Stimulated activated CD8-positive, alpha-beta memory T cell treated with anti-CD3 and anti-CD28 coated beads, Interleukin-15, amount 100 ng/mL, for 24 hours (primary cell): ENCODE results near the gene PRR16.

Experiments
- DNase-seq: peaks from one replicate; pipeline ENCODE4 v3.0.0-alpha.2; 2020; ENCODE audit warnings: low read depth

Gene PRR16

GRCh38 chr5:120516805-120517204, 52.7 kb downstream of the PRR16 start:
- no peak for DNase-seq

GRCh38 chr5:120517607-120518252, 53.6 kb downstream of the PRR16 start:
- no peak for DNase-seq

DNA sequence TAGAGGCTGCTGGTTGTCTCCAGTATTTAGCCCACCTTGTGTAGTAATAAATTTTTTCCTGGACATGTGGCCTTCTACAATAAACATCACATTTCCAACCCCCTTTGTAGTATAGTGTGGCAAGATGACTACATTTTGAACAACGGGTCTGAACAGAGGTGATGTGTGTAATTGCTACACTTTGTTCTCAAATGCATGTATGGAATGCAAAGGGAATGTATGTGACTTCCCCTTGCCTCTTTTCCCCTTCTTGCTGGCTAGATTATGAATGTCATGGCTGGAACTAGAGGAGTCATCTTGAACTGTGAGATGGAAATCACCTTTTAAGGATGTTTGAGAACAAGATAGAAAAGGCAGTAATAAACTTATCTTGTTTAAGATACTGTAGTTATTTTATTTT, 54.5 kb downstream of the PRR16 start:
- DNase-seq = no peak

DNA sequence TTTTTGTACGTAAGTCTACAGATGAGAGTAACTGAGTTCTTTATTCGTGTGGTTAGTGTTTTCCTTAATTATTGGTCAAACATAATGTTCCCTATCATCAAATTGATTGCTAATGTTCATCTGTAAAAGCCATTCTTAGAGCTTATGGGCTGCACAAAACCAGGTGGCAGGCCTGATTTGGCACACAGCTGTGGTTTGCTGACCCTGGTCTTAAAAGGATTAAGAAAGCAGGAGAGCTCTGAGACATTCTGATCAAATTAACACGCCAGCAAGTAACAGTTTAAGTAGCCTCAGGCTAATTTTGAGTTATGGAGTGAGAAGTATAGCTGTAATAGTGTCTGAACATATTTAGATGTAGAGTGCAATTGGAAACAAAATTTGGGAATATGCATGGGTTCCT, 63.2 kb downstream of the PRR16 start:
- no peak for DNase-seq

GRCh38 chr5:120528609-120529008, 64.5 kb downstream of the PRR16 start:
- no peak for DNase-seq

DNA sequence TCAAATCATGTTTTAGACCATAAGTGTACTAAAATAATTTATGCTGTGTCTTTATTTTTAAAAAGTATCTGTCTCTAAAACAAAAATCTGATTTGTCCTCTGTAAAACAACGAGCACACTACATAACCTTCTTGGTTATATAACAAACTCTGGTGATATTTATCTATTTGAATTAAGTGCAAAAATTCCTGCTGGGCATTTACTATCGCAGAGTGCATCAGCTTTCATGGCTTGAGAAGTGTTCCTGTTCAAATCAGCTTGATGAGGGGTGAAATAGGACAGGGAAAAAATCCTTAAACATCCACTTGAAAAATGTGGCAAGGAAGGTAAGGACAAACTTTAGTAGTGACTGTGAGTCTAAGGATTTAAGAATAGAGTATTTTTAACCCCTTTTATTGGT, 65.3 kb downstream of the PRR16 start:
- DNase-seq = no peak

DNA sequence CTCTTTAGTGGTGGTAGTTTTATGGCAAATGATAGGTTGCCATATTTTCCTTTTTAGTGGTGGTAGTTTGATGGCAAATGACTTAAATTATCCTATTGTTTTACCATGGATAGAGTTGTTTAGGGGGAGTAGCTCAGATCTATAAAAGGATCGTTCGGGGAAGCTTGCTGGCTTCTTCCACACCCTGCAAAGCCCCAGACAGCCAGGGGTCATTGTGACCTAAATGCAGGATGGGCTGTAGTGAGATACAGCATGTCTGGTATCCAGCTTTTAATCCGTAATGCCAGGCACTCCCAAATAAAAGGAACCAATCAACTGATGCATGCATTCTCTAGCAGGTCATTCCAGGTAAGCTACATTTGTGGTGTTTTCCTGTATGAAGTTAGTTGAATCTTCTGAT, 67.1 kb downstream of the PRR16 start:
- DNase-seq = no peak

GRCh38 chr5:120532835-120533234, 68.7 kb downstream of the PRR16 start:
- DNase-seq = no peak

- no peak for DNase-seq
Observed at GRCh38 chr5:120533581-120533980, 69.5 kb downstream of the PRR16 start.

DNA sequence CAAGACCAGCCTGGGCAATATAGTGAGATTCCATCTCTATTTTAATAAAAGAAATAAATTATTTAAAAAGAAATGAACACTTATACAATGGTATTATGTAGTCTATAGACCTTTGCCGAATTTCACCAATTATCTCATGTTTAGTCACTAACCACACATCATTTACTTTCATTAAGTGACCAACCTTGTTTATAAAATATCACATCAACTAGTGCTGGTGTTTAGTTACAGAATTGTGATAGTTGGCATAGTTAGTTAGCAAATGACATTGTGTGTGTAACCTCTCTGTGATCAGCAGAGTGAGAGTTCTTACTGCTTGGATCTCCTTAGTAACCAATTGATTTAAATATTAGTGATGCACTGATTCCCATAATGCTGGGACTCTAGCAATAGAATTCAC, 71.8 kb downstream of the PRR16 start:
- DNase-seq = no peak

- DNase-seq = no peak
Observed at GRCh38 chr5:120538149-120538548, 74.0 kb downstream of the PRR16 start.

- DNase-seq = no peak
Observed at GRCh38 chr5:120538644-120539043, 74.5 kb downstream of the PRR16 start.

DNA sequence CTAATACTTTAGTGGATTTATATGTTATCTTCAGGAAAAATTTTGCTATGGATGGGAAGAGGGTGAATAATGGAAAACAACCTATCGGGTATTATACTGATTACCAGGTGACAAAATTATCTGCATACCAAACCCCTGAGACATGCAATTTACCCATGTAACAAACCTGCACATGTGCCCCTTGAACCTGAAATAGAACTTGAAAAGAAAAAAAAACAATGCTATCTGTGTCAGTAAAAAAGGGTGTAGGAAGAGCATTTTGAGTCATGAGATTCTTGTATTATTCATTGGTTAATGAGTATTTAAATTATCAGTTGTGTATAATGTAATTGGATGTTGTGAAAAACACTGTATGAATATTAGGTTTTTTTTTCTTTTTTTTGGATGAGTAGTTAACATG, 75.4 kb downstream of the PRR16 start:
- DNase-seq = no peak

- no peak for DNase-seq
Observed at GRCh38 chr5:120540097-120540496, 76.0 kb downstream of the PRR16 start.

GRCh38 chr5:120544043-120544442, 79.9 kb downstream of the PRR16 start:
- DNase-seq = no peak

GRCh38 chr5:120545007-120545406, 80.9 kb downstream of the PRR16 start:
- DNase-seq = no peak

DNA sequence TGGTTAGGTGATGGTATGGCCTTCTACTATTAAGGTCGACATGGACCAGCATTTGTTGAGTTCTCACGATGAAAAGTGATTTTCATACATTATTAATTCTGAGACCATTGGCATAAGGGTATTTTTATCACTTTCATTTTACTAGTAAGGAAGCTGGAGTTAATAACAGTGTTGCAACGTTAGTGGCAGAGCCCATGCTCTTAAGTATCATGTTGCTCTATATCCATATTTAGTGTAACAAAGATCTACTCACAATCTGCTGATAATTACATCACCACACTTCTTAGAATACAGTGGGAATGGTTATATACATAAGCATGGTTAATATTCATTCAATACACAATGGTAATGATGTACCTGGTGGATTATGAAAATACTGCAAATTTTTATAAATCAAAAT, 81.9 kb downstream of the PRR16 start:
- DNase-seq = no peak

- DNase-seq = no peak
Observed at GRCh38 chr5:120546922-120547321, 82.8 kb downstream of the PRR16 start.

DNA sequence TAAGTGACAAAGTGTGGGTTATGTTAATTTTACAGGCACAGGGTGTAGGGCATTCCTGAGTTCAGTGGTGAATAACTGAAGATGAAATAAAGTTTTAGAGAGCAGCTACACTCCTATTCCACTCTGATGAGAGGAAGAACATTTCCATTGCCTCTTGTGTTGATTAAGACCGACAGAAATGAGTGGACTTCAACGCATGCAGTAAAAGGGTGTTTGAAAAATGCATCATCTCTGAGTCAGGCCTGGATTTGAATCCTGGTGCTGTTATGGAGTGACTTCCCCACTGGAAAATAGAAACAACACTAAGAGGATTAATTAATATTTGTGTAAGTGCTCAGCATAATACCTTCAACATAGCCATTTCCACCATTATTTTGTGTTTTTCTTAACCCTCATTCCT, 86.3 kb downstream of the PRR16 start:
- no peak for DNase-seq

- DNase-seq = no peak
Observed at GRCh38 chr5:120552638-120553037, 88.5 kb downstream of the PRR16 start.

GRCh38 chr5:120555345-120555744, 91.2 kb downstream of the PRR16 start:
- no peak for DNase-seq

DNA sequence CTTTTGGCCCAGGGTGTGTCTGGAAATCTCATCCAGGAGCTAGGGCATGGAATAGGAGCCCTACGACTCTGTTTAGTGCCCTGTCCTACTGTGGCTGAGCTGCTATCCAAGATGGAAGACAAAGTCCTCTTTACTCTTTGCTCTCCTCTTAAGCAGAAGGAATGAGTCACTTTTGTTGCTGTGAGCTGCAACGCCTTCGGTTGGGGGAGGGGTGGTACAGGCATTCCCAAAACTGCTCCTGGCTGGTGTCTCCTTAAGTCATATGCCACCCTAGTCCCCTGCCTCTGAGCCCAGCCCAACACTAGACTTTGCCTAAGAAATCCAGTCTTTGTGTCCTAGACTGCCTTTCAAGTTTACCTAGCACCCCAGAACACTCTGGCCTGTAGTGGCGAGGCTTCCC, 99.9 kb downstream of the PRR16 start:
- DNase-seq = no peak

DNA sequence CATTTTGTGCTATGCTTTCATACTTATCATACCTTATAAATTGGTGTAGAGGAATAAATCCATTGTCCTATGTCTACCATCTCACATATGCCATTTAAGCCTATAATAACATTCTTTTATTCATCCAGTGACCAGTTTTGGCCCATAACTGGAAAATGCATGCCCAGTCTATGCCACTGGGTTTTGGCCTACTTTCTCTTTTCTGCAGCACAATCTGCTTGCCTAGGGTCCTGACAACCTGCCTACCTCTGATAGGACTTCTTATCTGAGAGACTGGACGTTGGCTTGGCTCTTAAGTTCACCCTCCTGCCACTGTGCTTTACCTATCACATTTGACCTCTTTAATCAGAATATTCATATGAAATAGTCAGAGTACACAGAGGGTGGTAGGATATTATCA, 103.0 kb downstream of the PRR16 start:
- DNase-seq = no peak

DNA sequence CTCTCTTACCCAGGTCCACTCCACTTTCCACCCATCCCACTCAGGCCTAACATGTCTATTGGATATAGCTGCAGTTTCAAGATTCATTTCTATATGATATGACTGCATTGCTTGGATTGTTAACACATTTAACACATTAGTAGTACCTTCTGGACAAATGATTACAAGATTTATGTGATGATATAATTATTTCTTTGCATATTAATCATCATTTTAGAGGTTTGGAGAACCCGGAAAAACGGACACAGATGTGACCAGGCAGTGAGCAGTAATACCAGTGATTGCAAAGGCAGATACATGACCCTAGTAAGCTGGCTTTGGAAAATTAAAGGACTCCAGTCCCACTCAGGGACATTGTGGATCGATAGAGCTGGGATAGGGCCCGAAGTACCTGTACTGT, 103.8 kb downstream of the PRR16 start:
- DNase-seq = no peak

DNA sequence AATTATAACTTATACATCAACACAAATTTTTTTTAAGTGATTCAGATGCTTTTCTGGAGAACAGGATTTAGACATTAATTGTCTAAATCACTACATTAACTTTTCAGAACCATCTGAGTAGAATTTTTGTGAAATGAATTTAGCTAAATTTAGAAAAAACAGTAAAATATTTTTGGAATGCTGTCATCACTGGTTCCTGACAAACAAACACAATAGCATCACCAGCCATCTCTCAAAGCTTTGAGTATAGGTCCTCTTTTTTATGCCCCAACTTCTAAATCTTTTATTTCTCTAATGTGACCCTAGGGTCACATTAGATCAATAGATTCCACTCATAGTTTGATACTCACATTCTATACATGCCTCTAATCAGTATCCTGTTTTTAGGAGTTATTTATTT, 104.6 kb downstream of the PRR16 start:
- DNase-seq = no peak
